ENCODE data around the gene AEBP1.
A peak's percentile ranks its signal among the peaks of the same experiment; 100 is the strongest.

The AEBP1 gene

DNA sequence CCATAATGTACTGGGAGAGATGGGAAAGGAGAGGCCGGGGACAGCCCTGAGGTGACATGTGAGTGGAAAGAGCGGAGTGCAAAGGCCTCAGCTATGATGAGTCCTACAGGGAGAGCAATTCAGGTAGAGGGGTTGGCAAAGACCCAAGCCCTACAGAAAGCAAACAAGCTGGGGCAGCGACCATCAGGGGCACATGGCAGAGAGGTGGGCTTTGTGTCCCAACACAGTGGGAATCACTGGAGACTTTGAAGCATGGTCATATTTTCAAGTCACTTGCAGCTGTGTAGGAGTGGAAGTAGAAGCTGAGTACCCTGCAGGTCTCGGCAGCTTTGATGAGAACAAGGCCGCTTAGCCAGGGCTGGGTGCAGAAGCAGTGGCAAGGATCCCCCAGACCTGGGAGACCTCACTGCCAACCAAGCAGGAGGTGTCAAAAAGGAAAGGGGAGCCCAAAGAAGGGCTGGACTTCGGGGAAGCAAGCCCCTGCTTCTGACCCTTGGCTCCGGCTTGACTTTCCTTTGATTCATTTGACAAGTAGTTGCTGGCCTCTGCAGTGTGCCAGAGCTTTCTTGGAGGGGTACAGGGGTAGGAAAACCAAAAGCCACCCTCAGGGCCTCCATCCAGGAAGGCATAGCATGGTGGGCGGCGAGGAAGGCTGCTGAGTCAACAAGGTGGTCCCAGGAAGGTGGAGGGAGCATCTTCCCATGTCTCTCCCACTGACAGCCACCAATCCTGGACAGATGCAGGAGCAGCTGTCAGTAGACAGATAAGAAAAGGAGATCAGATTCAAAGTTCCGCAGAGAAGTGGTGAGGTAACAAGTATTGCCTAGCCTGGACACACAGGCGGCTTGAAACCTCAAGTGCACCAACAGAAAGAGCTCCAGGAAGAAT, 36.8 kb upstream of the AEBP1 start:
- DNase-seq (ENCODE audit: low read depth), result no peak
- TF ChIP-seq, protein P1, sequence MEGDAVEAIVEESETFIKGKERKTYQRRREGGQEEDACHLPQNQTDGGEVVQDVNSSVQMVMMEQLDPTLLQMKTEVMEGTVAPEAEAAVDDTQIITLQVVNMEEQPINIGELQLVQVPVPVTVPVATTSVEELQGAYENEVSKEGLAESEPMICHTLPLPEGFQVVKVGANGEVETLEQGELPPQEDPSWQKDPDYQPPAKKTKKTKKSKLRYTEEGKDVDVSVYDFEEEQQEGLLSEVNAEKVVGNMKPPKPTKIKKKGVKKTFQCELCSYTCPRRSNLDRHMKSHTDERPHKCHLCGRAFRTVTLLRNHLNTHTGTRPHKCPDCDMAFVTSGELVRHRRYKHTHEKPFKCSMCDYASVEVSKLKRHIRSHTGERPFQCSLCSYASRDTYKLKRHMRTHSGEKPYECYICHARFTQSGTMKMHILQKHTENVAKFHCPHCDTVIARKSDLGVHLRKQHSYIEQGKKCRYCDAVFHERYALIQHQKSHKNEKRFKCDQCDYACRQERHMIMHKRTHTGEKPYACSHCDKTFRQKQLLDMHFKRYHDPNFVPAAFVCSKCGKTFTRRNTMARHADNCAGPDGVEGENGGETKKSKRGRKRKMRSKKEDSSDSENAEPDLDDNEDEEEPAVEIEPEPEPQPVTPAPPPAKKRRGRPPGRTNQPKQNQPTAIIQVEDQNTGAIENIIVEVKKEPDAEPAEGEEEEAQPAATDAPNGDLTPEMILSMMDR (IDR thresholded peaks at IDR 0.05; ENCODE audit: control insufficient read depth, extremely low read depth, insufficient read depth), result no peak
- H3K4me3 ChIP-seq (ENCODE audit: low read depth, low read length), result no peak overlapping the region

DNA sequence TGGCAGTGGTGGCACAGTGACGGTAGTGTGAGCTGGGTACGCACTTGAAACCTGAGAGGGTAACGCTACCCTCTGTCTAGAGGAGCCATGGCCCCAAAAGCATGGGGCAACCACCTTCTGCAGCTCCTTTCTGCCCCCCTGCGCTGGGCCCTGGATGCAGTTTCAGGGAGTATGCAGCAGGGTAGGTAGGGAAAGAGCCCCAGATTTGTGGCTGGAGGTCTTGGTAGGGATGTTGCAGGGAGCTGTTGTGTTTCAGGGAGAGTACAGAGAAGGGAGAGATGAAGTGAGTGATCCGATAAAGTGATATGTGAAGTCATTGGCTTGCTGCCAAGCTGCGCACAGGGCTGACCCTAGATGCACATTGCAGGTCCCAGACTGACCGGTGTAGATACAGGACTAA, 36.1 kb upstream of the AEBP1 start:
- TF ChIP-seq, protein P1 (IDR thresholded peaks at IDR 0.05; ENCODE audit: control insufficient read depth, extremely low read depth, insufficient read depth), result no peak
- DNase-seq (ENCODE audit: low read depth), result no peak

DNA sequence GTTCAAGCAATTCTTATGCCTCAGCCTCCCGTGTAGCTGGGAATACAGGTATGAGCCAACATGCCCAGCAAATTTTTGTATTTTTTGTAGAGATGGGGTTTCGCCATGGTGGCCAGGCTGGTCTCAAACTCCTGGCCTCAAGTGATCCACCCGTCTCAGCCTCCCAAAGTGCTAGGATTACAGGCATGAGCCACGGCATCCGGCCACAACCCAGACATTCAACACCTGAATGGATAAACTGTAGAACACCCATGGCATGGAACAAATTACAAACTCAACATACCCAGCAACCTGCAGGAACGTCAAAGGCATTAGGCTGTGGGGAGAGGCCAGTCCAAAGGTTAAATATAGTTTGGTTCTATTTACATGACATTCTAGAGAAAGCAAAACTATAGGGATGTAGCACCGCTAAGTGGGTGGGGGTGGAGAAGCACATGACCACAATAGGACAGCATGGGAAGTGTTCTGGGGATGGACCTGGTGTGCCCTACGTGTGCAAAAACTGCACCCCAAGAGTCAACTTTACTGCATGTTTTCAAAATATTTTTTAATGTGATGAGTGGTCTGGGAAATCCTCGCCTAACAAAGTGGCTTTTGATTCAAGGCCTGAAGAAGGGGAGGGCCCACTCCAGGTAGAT, 32.3 kb upstream of the AEBP1 start:
- no peak overlapping the region for H3K4me3 ChIP-seq (ENCODE audit: low read depth, low read length)
- TF ChIP-seq, protein P1 (IDR thresholded peaks at IDR 0.05; ENCODE audit: control insufficient read depth, extremely low read depth, insufficient read depth), result no peak
- DNase-seq (ENCODE audit: low read depth), result no peak

More for the DNA sequence above, 36.1 kb upstream of the AEBP1 start:
- H3K4me3 ChIP-seq (ENCODE audit: low read depth, low read length), result no peak overlapping the region

DNA sequence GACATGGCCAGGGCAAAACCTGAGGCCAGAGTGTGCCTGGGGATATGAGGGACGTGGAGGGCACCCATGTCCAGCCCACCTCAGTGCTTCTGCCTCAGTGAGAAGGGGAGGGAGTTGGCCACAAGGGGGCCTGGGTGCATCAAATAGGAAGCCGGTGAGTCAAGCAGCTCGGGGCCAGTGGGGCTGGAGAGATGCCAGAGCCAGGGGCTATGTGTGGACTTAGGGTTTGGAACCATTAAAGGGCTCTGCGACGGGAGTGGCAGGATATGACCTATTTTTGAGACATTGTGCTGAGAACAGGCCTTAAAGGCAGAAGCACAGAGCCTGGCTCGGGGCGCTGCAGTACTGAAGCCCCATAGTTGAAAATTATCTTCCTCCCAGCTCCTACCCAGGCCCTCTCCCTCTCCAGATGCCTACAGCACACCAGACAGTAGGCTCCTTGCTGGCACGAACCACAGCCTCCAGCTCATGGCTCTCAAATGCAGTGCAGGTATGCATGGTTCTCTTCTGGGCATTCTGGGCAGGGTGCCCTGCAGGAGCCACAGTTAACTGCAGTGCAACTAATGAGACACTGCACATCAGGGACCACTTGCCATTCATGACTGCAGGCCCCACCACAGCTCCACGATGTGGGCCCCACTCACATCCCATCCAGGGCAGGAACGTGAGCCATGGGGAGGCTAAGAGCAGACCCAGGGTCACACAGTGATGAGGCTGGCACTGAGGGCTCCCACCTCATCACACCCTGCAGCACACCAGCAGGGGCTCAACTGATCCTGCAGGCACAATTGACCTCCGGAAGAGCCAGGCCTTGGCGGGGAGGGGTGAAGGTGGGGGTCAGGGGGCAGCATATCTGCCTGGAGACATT, 31.5 kb upstream of the AEBP1 start:
- H3K4me3 ChIP-seq (ENCODE audit: low read depth, low read length), result no peak overlapping the region
- TF ChIP-seq, protein P1 (IDR thresholded peaks at IDR 0.05; ENCODE audit: control insufficient read depth, extremely low read depth, insufficient read depth), result peak; percentile 45

DNA sequence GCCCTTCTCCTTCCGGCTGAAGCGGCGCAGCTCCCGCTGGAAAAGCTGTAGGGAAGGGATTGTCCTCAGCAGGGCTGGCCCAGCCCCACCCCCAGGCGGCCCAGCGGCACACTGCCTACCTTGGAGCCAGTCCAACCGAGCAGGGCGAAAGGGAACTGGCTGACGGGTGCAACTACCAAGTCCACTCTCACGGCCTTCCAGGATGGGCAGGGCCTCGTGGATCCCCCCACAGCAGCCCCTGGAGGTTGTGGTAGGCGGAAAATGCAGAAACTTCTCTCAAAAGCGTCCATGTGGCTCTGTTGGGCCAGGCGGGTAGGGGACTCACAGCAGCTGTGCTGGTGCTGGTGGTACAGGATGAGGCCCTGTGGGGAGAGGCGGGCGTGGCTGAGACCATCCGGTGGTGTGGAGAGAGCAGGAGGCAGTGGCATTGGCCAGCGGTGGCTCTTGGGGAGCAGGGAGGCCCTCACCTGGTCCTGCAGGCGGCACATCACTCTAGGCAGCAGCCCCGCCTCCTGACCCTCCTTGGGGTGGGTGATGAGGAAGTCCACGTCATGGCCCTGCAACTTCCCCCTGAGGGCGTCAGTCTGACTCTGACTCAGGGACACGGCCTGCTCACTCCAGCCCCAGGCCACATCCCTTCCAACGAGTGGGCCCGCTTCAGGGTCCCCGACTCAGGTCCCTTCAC, 30.3 kb upstream of the AEBP1 start:
- TF ChIP-seq, protein P1 (IDR thresholded peaks at IDR 0.05; ENCODE audit: control insufficient read depth, extremely low read depth, insufficient read depth), result no peak
- 0 out of 2 replicates have a peak overlapping the region, but pooled peaks have one; percentile 4 for H3K4me3 ChIP-seq (ENCODE audit: low read depth, low read length)
- peak; percentile 58 for DNase-seq (ENCODE audit: low read depth)

More for the DNA sequence above, 31.5 kb upstream of the AEBP1 start:
- DNase-seq (ENCODE audit: low read depth), result no peak

DNA sequence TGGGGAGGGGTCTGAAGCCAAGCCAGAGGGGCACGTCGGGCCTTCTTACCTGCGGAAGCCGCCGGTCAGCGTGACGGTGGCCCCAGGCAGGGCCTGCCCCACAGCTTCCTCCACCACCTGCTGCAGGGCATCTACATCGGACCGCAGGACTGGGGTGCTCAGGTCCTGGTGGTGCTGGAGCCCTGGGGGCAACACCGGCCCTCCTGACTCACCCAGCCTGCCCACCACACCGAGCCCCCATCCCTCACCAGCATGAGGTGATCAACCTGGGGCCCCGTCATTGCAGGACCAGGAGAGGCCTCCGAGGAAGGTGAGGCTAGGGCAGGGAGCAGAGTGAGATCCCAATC, 29.8 kb upstream of the AEBP1 start:
- TF ChIP-seq, protein P1 (IDR thresholded peaks at IDR 0.05; ENCODE audit: control insufficient read depth, extremely low read depth, insufficient read depth), result no peak
- H3K4me3 ChIP-seq (ENCODE audit: low read depth, low read length), result no peak overlapping the region
- no peak for DNase-seq (ENCODE audit: low read depth)

All from LNCaP clone FGC (cell line).